Measurements from ENCODE around the gene PON3. TPM values are rescaled to one million over a fixed set of nuclear protein-coding genes. Genes with fewer than 3 reads are reported as not detected.

PON3 gene
- total and polyA plus RNA-seq, 2 of the 13 experiments (the other 11 are each of a cell fraction or from before 2014, with no cell fraction given): 23.6 to 37.8 TPM

- TF ChIP-seq HMGXB3 (CRISPR knock-in tag; IDR thresholded peaks at IDR 0.05; ENCODE audit: borderline replicate concordance) (0 out of 2 replicates have a peak, but pooled peaks have one; percentile 50), MXD1 (CRISPR knock-in tag; IDR thresholded peaks at IDR 0.05) (no peak), ZFP36 (IDR thresholded peaks at IDR 0.05; ENCODE audit: borderline replicate concordance, low read depth, low read length, partially characterized antibody) (no peak), ZNF431 (CRISPR knock-in tag; IDR thresholded peaks at IDR 0.05; ENCODE audit: borderline replicate concordance, low read depth) (no peak; the same call in 1 of the 2 replicates), ZNF567 (CRISPR knock-in tag; IDR thresholded peaks at IDR 0.05; ENCODE audit: borderline replicate concordance) (no peak), ZNF550 (CRISPR knock-in tag; IDR thresholded peaks at IDR 0.05; ENCODE audit: borderline replicate concordance) (no peak), FUBP1 (CRISPR knock-in tag; IDR thresholded peaks at IDR 0.05; ENCODE audit: borderline replicate concordance) (no peak), STAT5B (CRISPR knock-in tag; IDR thresholded peaks at IDR 0.05) (0 out of 2 replicates have a peak, but pooled peaks have one; percentile 29), ESRRA (CRISPR knock-in tag; IDR thresholded peaks at IDR 0.05; ENCODE audit: low read depth) (peak; percentile 69), THRA (CRISPR knock-in tag; IDR thresholded peaks at IDR 0.05; ENCODE audit: borderline replicate concordance) (peak; percentile 84), DPF2 (CRISPR knock-in tag; IDR thresholded peaks at IDR 0.05; ENCODE audit: borderline replicate concordance, low read depth) (peak; percentile 98), ZNF180 (CRISPR knock-in tag; IDR thresholded peaks at IDR 0.05; ENCODE audit: borderline replicate concordance, low read depth) (no peak), RCOR2 (CRISPR knock-in tag; IDR thresholded peaks at IDR 0.05) (peak; percentile 94), ZNF841 (CRISPR knock-in tag; IDR thresholded peaks at IDR 0.05; ENCODE audit: borderline replicate concordance) (no peak), ATM (IDR thresholded peaks at IDR 0.05; ENCODE audit: borderline replicate concordance) (no peak), ZNF44 (CRISPR knock-in tag; IDR thresholded peaks at IDR 0.05) (no peak), UBTF (CRISPR knock-in tag; IDR thresholded peaks at IDR 0.05) (no peak), POLR2AphosphoS5 (IDR thresholded peaks at IDR 0.05; ENCODE audit: low read depth, low read length) (no peak)
Measured at GRCh38 chr7:95440394-95441038, 44.3 kb upstream of the PON3 start (continued).

Measured in HepG2 (cell line).